ENCODE measurements around the gene ESPN. TPM values are rescaled to one million over a fixed set of nuclear protein-coding genes. Genes with fewer than 3 reads are reported as not detected.
A peak's percentile ranks its signal among the peaks of the same experiment; 100 is the strongest.
"Not testable (repeated sequence)": the region's sequence is repeated elsewhere in the genome, so short reads cannot be mapped to it uniquely, and the experiment has no call there.

The ESPN gene
- total RNA-seq, 1 experiment from 2014 or later = 8.5 TPM

GRCh38 chr1:6393400-6394187 is 31.0 kb upstream of the ESPN start, which contains the start of gene ACOT7:
Gene ACOT7 (minus strand): TSS chr1:6393767. CDS start chr1:6393399, 368 bp downstream.
- intact Hi-C loops (cut with micrococcal nuclease; ENCODE audit: unreplicated experiment) (no loop called here), in situ Hi-C loops (cut with HindIII; ENCODE audit: low pct_unique_long_range_greater_than_20kb, low sequenced_read_pairs) (no loop called here)
- H3K27me3 ChIP-seq (ENCODE audit: control insufficient read depth, insufficient read depth, low read length) = no peaks in the 10 kb centered on the region
- no peak for TF ChIP-seq TCF7L2 (IDR thresholded peaks at IDR 0.05; ENCODE audit: low read depth, low read length)
- TF ChIP-seq POLR2AphosphoS5 (IDR thresholded peaks at IDR 0.05; ENCODE audit: low read depth, low read length) = peak; percentile 53
- peak within 1 kb of the TSS; percentile 64 to 73 for H3K4me3 ChIP-seq (ENCODE audit: low read depth in 2 of 2, low read length in 2 of 2)
- H3K4me1 ChIP-seq (ENCODE audit: control insufficient read depth, insufficient read depth, low read length) = peaks cover 13% of the 10 kb centered on the region
- DNase-seq (ENCODE audit: low read depth, low spot score) = no peak
- H3K36me3 ChIP-seq (ENCODE audit: control insufficient read depth, insufficient read depth, low read length) = no peaks in the 10 kb centered on the region
- BruUV-seq (replicated peaks) = no TSS peak
- no peaks in the 10 kb centered on the region for H3K9me3 ChIP-seq (ENCODE audit: control insufficient read depth, insufficient read depth, low read depth, low read length)
- ChIA-PET CTCF (interaction anchor here (0.6 to 0.9 kb wide), 6 partner anchors 33 to 204 kb away, joined by 3 to 4 read pairs (median 4); no protein-coding TSS in a partner anchor), POLR2A (interaction anchor here (0.6 to 1.1 kb wide), 8 partner anchors 9 to 1496 kb away, joined by 3 to 8 read pairs (median 4); no protein-coding TSS in a partner anchor)
- ATAC-seq = peak; percentile 96
- peak within 1 kb of the TSS; percentile 90 for H3K27ac ChIP-seq (ENCODE audit: low read length)

- H3K9me3 ChIP-seq (ENCODE audit: control insufficient read depth, insufficient read depth, low read depth, low read length); H3K4me3 ChIP-seq (ENCODE audit: low read depth in 2 of 2, low read length in 2 of 2); ATAC-seq; H3K27me3 ChIP-seq (ENCODE audit: control insufficient read depth, insufficient read depth, low read length); intact Hi-C loops (cut with micrococcal nuclease; ENCODE audit: unreplicated experiment); H3K36me3 ChIP-seq (ENCODE audit: control insufficient read depth, insufficient read depth, low read length); POLR2A ChIA-PET; in situ Hi-C loops (cut with HindIII; ENCODE audit: low pct_unique_long_range_greater_than_20kb, low sequenced_read_pairs); H3K27ac ChIP-seq (ENCODE audit: low read length); BruUV-seq (replicated peaks); DNase-seq (ENCODE audit: low read depth, low spot score): not testable (repeated sequence)
- H3K4me1 ChIP-seq (ENCODE audit: control insufficient read depth, insufficient read depth, low read length) = peaks cover 11% of the 10 kb centered on the region
- CTCF ChIA-PET = interaction anchor here (0.7 kb wide), 1 partner anchor 42 kb away, joined by 7 read pairs; no protein-coding TSS in a partner anchor
Observed at GRCh38 chr1:6395130-6395529, 29.4 kb upstream of the ESPN start.

- DNase-seq (ENCODE audit: low read depth, low spot score); ATAC-seq; in situ Hi-C loops (cut with HindIII; ENCODE audit: low pct_unique_long_range_greater_than_20kb, low sequenced_read_pairs); H3K36me3 ChIP-seq (ENCODE audit: control insufficient read depth, insufficient read depth, low read length); H3K27ac ChIP-seq (ENCODE audit: low read length); intact Hi-C loops (cut with micrococcal nuclease; ENCODE audit: unreplicated experiment); POLR2A ChIA-PET; H3K9me3 ChIP-seq (ENCODE audit: control insufficient read depth, insufficient read depth, low read depth, low read length); CTCF ChIA-PET; H3K27me3 ChIP-seq (ENCODE audit: control insufficient read depth, insufficient read depth, low read length); H3K4me3 ChIP-seq (ENCODE audit: low read depth in 2 of 2, low read length in 2 of 2); BruUV-seq (replicated peaks): not testable (repeated sequence)
- H3K4me1 ChIP-seq (ENCODE audit: control insufficient read depth, insufficient read depth, low read length) = peaks cover 11% of the 10 kb centered on the region
Observed at GRCh38 chr1:6395781-6396244, 28.8 kb upstream of the ESPN start.

- no peak for DNase-seq (ENCODE audit: low read depth, low spot score)
- Histone ChIP-seq H3K4me1 (ENCODE audit: control insufficient read depth, insufficient read depth, low read length) (peaks cover 5% of the 10 kb centered on the region), H3K4me3 (ENCODE audit: low read depth in 2 of 2, low read length in 2 of 2) (no peak overlapping the region), H3K9me3 (ENCODE audit: control insufficient read depth, insufficient read depth, low read depth, low read length) (no peaks in the 10 kb centered on the region), H3K36me3 (ENCODE audit: control insufficient read depth, insufficient read depth, low read length) (no peaks in the 10 kb centered on the region), H3K27ac (ENCODE audit: low read length) (no peak overlapping the region), H3K27me3 (ENCODE audit: control insufficient read depth, insufficient read depth, low read length) (no peaks in the 10 kb centered on the region)
- BruUV-seq (replicated peaks) = no TSS peak
- ChIA-PET POLR2A (interaction anchor here (0.5 kb wide), 1 partner anchor 18 kb away, joined by 3 read pairs; no protein-coding TSS in a partner anchor), CTCF (interaction anchor here (0.7 kb wide), 1 partner anchor 30 kb away, joined by 5 read pairs; no protein-coding TSS in a partner anchor)
- TF ChIP-seq SIN3A (IDR thresholded peaks at IDR 0.05; ENCODE audit: borderline replicate concordance, insufficient read depth, low read depth, low read length) (no peak), REST (IDR thresholded peaks at IDR 0.05; ENCODE audit: insufficient read depth in 1 of 2, low read depth in 2 of 2, low read length in 1 of 2) (no peak), CTCF (IDR thresholded peaks at IDR 0.05) (no peak; the same call in 1 of the 2 replicates), POLR2AphosphoS5 (IDR thresholded peaks at IDR 0.05; ENCODE audit: low read depth, low read length) (no peak), TCF7L2 (IDR thresholded peaks at IDR 0.05; ENCODE audit: low read depth, low read length) (no peak)
- no peak for ATAC-seq
- in situ Hi-C loops (cut with HindIII; ENCODE audit: low pct_unique_long_range_greater_than_20kb, low sequenced_read_pairs) = no loop called here
- intact Hi-C loops (cut with micrococcal nuclease; ENCODE audit: unreplicated experiment) = no loop called here
Observed at GRCh38 chr1:6396998-6397397, 27.6 kb upstream of the ESPN start.

All from Panc1 (cell line).